HL-60 (cell line): ENCODE results near the gene CES1.

ENCODE experiments used
- SPI1 ChIP-seq: IDR thresholded peaks from 2 replicates; pipeline ENCODE4 v1.6.1; 2012; ENCODE audit warnings: low read depth, mild to moderate bottlenecking, borderline replicate concordance
- TF ChIP-seq, protein P1 (sequence below): IDR thresholded peaks from one replicate; pipeline ENCODE4 v1.5.1; 2011; ENCODE audit warnings: low read length, control low read depth, inconsistent platforms; ENCODE audit not compliant: insufficient read depth

DNA sequence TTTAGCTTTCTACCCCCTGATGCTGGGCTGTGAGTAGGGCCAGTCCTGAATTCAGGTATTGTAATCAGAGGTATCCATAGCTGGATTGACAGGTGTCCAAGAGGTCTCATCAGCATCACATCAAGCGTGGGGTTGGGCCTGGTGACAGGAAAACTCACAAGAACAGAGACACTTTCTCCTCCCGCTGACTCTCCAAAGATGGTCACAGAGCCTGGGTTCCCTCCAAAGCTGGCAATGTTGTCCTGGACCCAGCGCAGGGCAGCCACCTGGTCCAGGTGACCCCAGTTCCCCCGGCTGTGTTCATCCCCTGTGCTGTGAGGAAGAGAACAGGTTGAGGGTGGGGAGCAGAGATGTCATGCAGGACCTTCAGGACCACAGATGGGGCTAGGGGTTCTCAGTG, 11.7 kb downstream of the CES1 start:
- TF ChIP-seq, protein P1, sequence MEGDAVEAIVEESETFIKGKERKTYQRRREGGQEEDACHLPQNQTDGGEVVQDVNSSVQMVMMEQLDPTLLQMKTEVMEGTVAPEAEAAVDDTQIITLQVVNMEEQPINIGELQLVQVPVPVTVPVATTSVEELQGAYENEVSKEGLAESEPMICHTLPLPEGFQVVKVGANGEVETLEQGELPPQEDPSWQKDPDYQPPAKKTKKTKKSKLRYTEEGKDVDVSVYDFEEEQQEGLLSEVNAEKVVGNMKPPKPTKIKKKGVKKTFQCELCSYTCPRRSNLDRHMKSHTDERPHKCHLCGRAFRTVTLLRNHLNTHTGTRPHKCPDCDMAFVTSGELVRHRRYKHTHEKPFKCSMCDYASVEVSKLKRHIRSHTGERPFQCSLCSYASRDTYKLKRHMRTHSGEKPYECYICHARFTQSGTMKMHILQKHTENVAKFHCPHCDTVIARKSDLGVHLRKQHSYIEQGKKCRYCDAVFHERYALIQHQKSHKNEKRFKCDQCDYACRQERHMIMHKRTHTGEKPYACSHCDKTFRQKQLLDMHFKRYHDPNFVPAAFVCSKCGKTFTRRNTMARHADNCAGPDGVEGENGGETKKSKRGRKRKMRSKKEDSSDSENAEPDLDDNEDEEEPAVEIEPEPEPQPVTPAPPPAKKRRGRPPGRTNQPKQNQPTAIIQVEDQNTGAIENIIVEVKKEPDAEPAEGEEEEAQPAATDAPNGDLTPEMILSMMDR, result no peak
- no peak for TF ChIP-seq SPI1
